Mucosa of stomach (tissue), 1 donor: ENCODE results near the gene SNRNP25.

Source experiments
- H3K27me3 ChIP-seq: one replicate; pipeline ENCODE4 v1.7.0; 2013; ENCODE audit warnings: mild to moderate bottlenecking, low read length; ENCODE audit not compliant: control insufficient read depth, insufficient read depth
- H3K36me3 ChIP-seq: one replicate; pipeline ENCODE4 v1.7.0; 2013; ENCODE audit warnings: low read length; ENCODE audit not compliant: control insufficient read depth, insufficient read depth
- H3K4me1 ChIP-seq: one replicate; pipeline ENCODE4 v1.7.0; 2013; ENCODE audit warnings: mild to moderate bottlenecking, low read length; ENCODE audit not compliant: control insufficient read depth, insufficient read depth
- H3K4me3 ChIP-seq: one replicate; pipeline ENCODE4 v1.7.0; 2013; ENCODE audit warnings: low read length
- H3K9ac ChIP-seq: one replicate; pipeline ENCODE4 v1.7.0; 2013; ENCODE audit warnings: mild to moderate bottlenecking, low read length, moderate library complexity
- H3K9me3 ChIP-seq: one replicate; pipeline ENCODE4 v1.7.0; 2013; ENCODE audit warnings: mild to moderate bottlenecking, low read length, moderate library complexity; ENCODE audit not compliant: control insufficient read depth
- donor health status: Pancreatic carcinoma.

The SNRNP25 gene

GRCh38 chr16:77273-77806 lies 23.7 kb downstream of the SNRNP25 start:
- Histone ChIP-seq H3K9me3 (no peaks in the 10 kb centered on the region), H3K36me3 (no peaks in the 10 kb centered on the region), H3K27me3 (peaks cover 9% of the 10 kb centered on the region), H3K4me1 (peaks cover 63% of the 10 kb centered on the region), H3K9ac (peak overlapping the region; percentile 71), H3K4me3 (peak overlapping the region; percentile 41)

DNA sequence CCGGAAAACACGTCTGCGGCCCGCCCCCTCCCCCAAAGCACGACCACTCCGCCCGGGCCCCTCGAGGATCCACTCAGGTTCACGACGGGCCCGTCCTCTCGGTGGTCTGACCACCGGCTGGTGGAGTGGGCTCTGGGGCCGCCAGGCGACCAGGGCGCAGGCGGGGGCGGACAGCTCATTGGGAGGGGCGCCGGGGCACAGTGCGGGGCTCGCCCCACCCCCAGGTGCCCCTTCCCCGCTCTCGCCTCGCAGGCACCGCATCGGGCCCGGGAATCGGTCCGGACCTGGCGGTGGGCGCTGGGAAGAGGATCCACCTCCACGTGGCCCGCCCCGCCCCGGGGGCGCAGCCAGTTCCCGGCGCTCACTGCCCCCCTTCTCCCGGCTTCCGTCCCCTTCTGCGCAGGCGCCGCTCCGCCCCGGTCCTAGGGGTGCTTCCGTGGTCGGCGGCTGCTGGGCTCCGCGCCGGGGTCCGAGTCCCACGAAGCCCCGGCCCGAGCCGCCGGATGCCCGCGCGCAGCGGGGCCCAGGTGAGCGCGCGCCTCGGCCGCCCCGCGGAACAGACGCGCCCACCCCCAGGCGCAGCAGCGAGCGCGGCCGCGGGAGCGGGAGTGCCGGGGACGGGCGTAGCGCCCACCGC lies 24.3 kb downstream of the SNRNP25 start, which contains the start of gene MPG:
Gene MPG (plus strand): TSS at position 419 of the 637 bp plus-strand sequence. CDS start 85 bp downstream, at position 504.
- Histone ChIP-seq H3K4me3 (peak within 1 kb of the TSS; percentile 66), H3K27me3 (peaks cover 6% of the 10 kb centered on the region), H3K4me1 (peaks cover 58% of the 10 kb centered on the region)

DNA sequence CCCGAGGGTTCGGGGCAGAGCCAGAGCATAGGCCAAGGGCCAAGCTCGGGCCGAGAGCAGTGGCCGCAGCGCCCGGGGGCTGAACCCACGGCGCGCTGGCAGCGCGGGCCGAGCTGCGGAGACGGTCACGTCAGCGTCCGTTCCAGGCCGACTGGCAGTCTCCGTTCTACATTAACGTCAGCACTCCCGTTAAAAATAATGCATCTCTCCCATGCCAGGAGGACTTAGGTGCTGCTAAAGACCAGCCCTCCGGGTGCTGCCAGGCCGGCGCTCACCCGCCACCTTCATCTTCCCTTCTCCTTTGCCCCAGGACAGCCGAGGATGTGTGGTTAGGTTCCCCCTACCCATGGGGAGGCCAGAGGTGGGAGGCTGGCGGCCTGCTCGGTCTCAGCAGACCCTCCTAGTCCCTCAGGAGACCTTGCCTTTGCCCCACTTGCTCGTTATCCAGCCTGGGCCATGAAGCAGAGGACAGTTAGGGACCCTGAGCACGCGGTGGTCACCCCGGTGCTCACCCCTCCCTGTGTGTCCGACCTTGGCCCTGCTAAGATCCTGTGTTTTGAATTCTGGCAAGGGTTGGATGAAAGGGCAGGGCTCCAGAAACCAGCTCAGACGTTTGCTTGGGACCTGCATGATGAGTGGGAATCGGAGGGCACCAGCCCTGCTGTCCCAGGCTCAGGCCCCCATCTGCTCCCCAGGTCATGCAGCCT lies 25.0 kb downstream of the SNRNP25 start:
- Histone ChIP-seq H3K4me1 (peaks cover 52% of the 10 kb centered on the region), H3K36me3 (no peaks in the 10 kb centered on the region), H3K4me3 (peak overlapping the region; percentile 66), H3K9me3 (no peaks in the 10 kb centered on the region), H3K9ac (peak overlapping the region; percentile 71), H3K27me3 (no peaks in the 10 kb centered on the region)

More for the DNA sequence above, 24.3 kb downstream of the SNRNP25 start, which contains the start of gene MPG:
- no peaks in the 10 kb centered on the region for H3K36me3 ChIP-seq
- H3K9me3 ChIP-seq = no peaks in the 10 kb centered on the region
- peak within 1 kb of the TSS; percentile 71 for H3K9ac ChIP-seq

GRCh38 chr16:79151-80054 lies 25.8 kb downstream of the SNRNP25 start:
- Histone ChIP-seq H3K4me3 (no peak overlapping the region), H3K36me3 (no peaks in the 10 kb centered on the region), H3K9ac (peak overlapping the region; percentile 71), H3K4me1 (peaks cover 54% of the 10 kb centered on the region), H3K27me3 (no peaks in the 10 kb centered on the region), H3K9me3 (no peaks in the 10 kb centered on the region)

GRCh38 chr16:83060-83603 lies 29.5 kb downstream of the SNRNP25 start:
- Histone ChIP-seq H3K9ac (no peak overlapping the region), H3K27me3 (no peaks in the 10 kb centered on the region), H3K4me1 (peaks cover 42% of the 10 kb centered on the region), H3K4me3 (no peak overlapping the region), H3K36me3 (no peaks in the 10 kb centered on the region), H3K9me3 (no peaks in the 10 kb centered on the region)

DNA sequence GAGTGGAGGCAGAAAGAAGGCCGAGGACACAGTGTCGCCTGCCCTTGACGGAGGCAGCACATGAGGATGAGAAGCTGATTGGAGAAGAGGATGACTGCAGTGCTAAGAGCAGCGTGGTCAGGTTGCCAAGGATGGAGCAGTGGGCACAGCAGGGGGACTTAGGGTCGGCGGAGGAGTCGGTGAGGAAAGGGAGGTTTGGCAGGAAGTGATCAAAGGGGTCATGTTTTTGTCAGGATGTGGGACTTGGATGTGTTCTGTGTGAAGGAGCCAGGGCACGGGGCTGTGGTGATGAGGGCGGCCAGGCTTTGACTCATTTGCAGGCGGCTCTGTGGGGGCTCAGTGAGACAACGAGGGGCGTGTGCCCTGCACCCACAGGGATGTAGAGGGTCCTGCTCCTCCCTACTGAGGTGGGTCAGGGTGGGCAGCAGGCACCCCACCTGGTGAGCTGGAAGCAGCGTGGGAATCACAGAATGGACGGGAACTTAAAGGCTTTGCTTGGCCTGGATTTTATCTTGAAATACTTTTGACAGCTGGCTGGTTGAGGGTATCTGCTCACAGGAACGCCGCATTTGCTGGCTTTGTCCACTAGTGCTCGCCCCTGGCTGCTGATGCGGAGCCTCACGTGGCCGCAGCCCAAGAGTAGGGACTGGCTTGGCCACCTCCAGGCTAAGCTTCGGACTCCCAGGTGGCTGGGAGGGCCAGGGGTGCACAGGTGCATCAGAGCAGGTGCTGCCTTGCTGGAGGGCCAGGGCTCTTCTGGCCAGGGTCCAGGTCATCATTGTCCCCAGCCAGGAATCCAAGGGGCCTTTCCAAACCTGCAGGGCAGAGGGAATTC lies 30.4 kb downstream of the SNRNP25 start:
- peaks cover 37% of the 10 kb centered on the region for H3K4me1 ChIP-seq
- H3K27me3 ChIP-seq = no peaks in the 10 kb centered on the region
- no peak overlapping the region for H3K4me3 ChIP-seq
- peak overlapping the region; percentile 37 for H3K9ac ChIP-seq
- H3K9me3 ChIP-seq = no peaks in the 10 kb centered on the region
- no peaks in the 10 kb centered on the region for H3K36me3 ChIP-seq

- no peak overlapping the region for H3K4me3 ChIP-seq
- H3K27me3 ChIP-seq = no peaks in the 10 kb centered on the region
- H3K9me3 ChIP-seq = no peaks in the 10 kb centered on the region
- H3K9ac ChIP-seq = peak overlapping the region; percentile 37
- H3K4me1 ChIP-seq = peaks cover 30% of the 10 kb centered on the region
- no peaks in the 10 kb centered on the region for H3K36me3 ChIP-seq
These were observed 31.2 kb downstream of the SNRNP25 start for GRCh38 chr16:84718-85406.

- H3K27me3 ChIP-seq = no peaks in the 10 kb centered on the region
- H3K9me3 ChIP-seq = no peaks in the 10 kb centered on the region
- H3K4me3 ChIP-seq = no peak overlapping the region
- H3K4me1 ChIP-seq = peaks cover 30% of the 10 kb centered on the region
- H3K9ac ChIP-seq = no peak overlapping the region
- H3K36me3 ChIP-seq = no peaks in the 10 kb centered on the region
These were observed 31.8 kb downstream of the SNRNP25 start for GRCh38 chr16:85407-85782.

- Histone ChIP-seq H3K9ac (no peak overlapping the region), H3K4me1 (peaks cover 28% of the 10 kb centered on the region), H3K27me3 (no peaks in the 10 kb centered on the region), H3K4me3 (no peak overlapping the region), H3K36me3 (no peaks in the 10 kb centered on the region), H3K9me3 (no peaks in the 10 kb centered on the region)
These were observed 32.2 kb downstream of the SNRNP25 start for GRCh38 chr16:85865-86264.

DNA sequence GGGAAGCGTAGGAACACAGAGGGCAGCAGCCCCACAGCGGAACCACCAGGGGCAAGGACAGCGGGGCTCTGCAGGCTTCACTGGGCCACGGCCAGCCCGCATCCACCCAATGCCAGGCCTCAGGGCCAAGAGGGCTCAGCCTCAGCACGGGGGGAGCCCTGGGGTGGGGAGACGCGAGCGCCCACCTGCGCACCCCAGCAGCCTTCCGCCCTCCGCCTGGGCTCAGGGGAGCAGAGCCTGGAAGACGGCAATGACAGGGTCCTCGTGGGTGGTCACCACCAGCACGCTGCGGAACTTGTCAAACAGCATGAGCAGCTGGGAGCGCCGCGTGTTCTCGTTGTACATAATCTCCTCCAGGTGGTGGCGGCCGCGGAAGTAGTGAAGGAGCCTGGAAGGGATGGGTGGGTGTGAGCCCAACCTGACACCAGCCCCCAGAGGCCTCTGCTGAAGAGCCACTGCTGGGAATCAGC lies 32.9 kb downstream of the SNRNP25 start:
- Histone ChIP-seq H3K27me3 (no peaks in the 10 kb centered on the region), H3K4me3 (no peak overlapping the region), H3K36me3 (no peaks in the 10 kb centered on the region), H3K4me1 (peaks cover 25% of the 10 kb centered on the region), H3K9me3 (no peaks in the 10 kb centered on the region), H3K9ac (no peak overlapping the region)
